ENCODE results near the gene CFTR. TPM values are rescaled to one million over a fixed set of nuclear protein-coding genes. Genes with fewer than 3 reads are reported as not detected.

The CFTR gene
- total and polyA plus RNA-seq, 2 of the 8 experiments (the other 6 are each of a cell fraction or from before 2014, with no cell fraction given), result 1.2 to 1.6 TPM

DNA sequence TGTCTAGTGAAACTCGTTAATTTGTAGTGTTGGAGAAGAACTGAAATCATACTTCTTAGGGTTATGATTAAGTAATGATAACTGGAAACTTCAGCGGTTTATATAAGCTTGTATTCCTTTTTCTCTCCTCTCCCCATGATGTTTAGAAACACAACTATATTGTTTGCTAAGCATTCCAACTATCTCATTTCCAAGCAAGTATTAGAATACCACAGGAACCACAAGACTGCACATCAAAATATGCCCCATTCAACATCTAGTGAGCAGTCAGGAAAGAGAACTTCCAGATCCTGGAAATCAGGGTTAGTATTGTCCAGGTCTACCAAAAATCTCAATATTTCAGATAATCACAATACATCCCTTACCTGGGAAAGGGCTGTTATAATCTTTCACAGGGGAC lies 187.6 kb downstream of the CFTR start (continued):
- TF ChIP-seq JUN (IDR thresholded peaks at IDR 0.05; ENCODE audit: low read depth, low read length) (no peak), EZH2 (IDR thresholded peaks at IDR 0.05; ENCODE audit: low read depth, low read length, severe bottlenecking) (no peak), POLR2A (IDR thresholded peaks at IDR 0.05; ENCODE audit: control extremely low read depth in 1 of 2, low read depth in 2 of 2, low read length in 2 of 2) (no peak), YY1 (IDR thresholded peaks at IDR 0.05; ENCODE audit: low read depth, low read length) (no peak)
